Transverse colon (tissue), 4 donors: Measurements from ENCODE around the gene ZBTB1.

Experiments used
- EP300 ChIP-seq: sonication (generic); formaldehyde crosslinking; IDR thresholded peaks from one replicate; pipeline ENCODE4 v1.6.1; 2017; ENCODE audit warnings: antibody characterized with exemption, low read depth
- POLR2AphosphoS5 ChIP-seq, 3 donors: sonication (generic); formaldehyde crosslinking; IDR thresholded peaks; one replicate each; pipeline ENCODE4 v1.6.1; 2016; ENCODE audit warnings: antibody characterized with exemption in 3 of 3
- TF ChIP-seq, protein P1 (sequence below), 5 experiments: fragments of 200-600 bp in 3 of 5; fragments of 450-650 bp in 2 of 5; sonication (generic) in 3 of 5; IDR thresholded peaks; 1 replicate in 2 of 5; 2 replicates in 3 of 5; pipeline ENCODE4 v1.5.1; 2016 to 2017; ENCODE audit warnings: antibody characterized with exemption in 5 of 5, inconsistent platforms in 3 of 5, mild to moderate bottlenecking in 2 of 5, moderate library complexity in 1 of 5

DNA sequence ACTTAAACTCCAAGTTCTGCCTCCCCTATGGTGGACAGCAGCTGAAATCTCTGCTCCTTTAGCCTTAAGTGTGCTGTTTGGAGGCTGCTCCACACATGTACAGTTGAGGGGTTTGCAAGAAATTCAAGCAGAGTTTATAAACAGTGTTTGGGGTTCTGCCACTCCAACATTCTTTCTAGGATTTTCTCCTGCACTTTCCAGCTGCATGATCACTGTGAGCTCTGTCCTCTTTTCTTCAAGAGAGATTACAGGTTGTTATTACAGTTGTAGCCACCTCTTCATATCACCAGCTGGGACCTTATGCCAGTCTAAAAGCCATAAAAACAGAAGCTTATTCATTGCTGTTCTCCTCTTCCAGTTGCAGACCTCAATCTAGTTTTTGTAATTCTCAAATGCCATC lies 9.3 kb upstream of the ZBTB1 start:
- TF ChIP-seq, protein P1, sequence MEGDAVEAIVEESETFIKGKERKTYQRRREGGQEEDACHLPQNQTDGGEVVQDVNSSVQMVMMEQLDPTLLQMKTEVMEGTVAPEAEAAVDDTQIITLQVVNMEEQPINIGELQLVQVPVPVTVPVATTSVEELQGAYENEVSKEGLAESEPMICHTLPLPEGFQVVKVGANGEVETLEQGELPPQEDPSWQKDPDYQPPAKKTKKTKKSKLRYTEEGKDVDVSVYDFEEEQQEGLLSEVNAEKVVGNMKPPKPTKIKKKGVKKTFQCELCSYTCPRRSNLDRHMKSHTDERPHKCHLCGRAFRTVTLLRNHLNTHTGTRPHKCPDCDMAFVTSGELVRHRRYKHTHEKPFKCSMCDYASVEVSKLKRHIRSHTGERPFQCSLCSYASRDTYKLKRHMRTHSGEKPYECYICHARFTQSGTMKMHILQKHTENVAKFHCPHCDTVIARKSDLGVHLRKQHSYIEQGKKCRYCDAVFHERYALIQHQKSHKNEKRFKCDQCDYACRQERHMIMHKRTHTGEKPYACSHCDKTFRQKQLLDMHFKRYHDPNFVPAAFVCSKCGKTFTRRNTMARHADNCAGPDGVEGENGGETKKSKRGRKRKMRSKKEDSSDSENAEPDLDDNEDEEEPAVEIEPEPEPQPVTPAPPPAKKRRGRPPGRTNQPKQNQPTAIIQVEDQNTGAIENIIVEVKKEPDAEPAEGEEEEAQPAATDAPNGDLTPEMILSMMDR (IDR thresholded peaks at IDR 0.05), result no peak
- TF ChIP-seq POLR2AphosphoS5 (IDR thresholded peaks at IDR 0.05) (no peak), EP300 (no peak)
